ENCODE data around the gene TEX22.

Gene TEX22

DNA sequence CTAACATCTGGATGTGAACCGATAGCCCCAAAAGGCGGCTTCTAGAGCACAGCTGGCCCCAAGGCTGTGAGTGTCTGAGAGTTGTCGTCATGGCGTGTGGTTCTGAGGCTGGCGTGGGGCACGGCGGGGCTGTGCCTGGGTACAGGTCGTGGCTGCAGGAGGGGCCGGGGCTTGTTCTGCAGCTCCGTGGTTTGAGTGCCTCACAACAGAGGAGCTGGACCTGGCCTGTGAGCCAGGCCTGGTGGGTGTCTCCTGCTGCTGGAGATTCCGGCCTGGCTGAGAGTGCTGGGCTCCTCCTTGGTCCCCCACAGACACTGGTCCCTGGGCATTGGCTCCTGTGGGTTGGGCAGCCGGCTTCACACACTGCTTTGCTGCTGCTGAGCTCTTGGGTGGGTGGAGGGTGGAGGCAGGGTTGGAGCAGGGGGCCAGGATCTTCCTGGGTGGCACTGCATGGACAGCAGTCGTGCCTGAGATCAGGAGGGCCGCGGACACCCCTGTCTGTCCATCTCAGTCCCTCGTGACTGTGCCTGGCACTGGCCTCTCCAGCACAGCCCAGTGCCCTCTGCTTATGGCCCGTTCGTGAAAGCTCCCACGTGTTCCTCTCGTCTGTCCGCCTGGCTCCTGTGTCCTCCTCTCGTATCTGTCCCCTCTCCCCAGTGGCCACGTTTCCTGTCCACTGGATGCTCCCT lies 31.8 kb upstream of the TEX22 start:
- no peak for FAIRE-seq
- DNase-seq (ENCODE audit: low spot score) = no peak

GRCh38 chr14:105367116-105368031 lies 31.0 kb upstream of the TEX22 start:
- no peak for DNase-seq (ENCODE audit: low spot score)
- no peak for FAIRE-seq

- DNase-seq (ENCODE audit: low spot score) (no peak), FAIRE-seq (no peak)
Measured at GRCh38 chr14:105368032-105368417, 30.3 kb upstream of the TEX22 start.

DNA sequence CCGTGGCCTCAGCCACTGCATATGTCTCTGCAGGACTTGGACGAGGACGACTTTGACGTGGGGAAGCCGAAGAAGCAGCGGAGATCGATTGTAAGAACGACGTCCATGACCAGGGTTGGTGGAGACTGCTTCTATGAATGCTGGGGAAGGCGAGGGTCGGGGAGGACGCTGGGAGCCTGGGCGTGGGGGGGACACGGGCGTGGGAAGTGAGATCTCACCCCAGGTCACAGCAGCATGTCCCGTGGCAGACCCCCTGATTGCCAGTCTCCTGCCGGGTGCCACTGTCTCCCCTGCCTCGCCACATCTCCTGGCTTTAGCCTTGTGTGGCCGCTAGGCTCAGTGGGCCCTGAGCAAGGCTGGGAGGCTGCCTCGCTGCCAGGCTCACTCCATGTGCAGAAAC lies 29.9 kb upstream of the TEX22 start:
- DNase-seq (ENCODE audit: low spot score) (no peak), FAIRE-seq (no peak)

GRCh38 chr14:105368910-105369652 lies 29.3 kb upstream of the TEX22 start:
- no peak for FAIRE-seq
- no peak for DNase-seq (ENCODE audit: low spot score)

GRCh38 chr14:105369653-105370040 lies 28.7 kb upstream of the TEX22 start:
- DNase-seq (ENCODE audit: low spot score) (no peak), FAIRE-seq (no peak)

DNA sequence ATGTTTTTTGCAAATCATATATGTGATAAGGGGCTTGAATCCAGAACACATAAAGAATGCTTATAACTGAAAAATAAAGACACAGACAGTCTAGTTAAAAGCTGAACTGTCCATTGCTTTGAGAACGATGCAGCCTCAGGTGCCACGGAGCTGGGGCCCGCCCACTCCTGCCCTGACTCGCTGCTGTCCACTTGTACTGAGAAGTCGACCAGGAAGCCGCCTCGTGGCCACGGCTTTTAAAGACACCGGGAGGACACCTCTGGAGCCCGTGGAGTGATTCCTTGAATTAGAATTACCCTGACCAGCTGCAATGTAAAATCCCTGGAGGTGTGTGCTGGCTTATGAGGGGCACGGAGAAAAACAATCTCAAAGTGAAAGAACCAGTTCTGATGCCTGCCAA lies 23.9 kb upstream of the TEX22 start:
- DNase-seq (ENCODE audit: low spot score) (no peak), FAIRE-seq (no peak)

GRCh38 chr14:105375635-105376057 lies 22.7 kb upstream of the TEX22 start:
- no peak for FAIRE-seq
- no peak for DNase-seq (ENCODE audit: low spot score)

GRCh38 chr14:105376521-105377440 lies 21.6 kb upstream of the TEX22 start:
- FAIRE-seq (no peak), DNase-seq (ENCODE audit: low spot score) (no peak)

GRCh38 chr14:105377555-105378182 lies 20.7 kb upstream of the TEX22 start:
- DNase-seq (ENCODE audit: low spot score) = no peak
- FAIRE-seq = no peak

DNA sequence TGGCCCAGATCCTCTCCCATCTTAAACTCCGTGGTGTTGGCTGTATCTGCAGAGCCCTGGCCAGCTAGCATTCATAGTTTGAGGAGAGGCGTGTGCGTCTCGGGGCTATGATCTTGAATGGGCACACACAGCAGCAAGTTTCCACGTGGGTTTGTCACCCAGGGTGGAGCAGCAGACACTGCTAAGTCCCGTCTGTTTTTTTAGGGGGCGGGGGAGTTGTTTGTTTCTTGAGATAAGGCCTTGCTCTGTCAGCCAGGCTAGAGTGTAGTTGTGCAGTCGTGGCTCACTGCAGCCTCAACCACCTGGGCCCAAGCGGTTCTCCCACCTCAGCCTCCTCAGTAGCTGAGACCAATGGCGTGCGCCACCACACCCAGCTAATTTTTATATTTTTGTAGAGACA lies 20.1 kb upstream of the TEX22 start:
- no peak for FAIRE-seq
- no peak for DNase-seq (ENCODE audit: low spot score)

DNA sequence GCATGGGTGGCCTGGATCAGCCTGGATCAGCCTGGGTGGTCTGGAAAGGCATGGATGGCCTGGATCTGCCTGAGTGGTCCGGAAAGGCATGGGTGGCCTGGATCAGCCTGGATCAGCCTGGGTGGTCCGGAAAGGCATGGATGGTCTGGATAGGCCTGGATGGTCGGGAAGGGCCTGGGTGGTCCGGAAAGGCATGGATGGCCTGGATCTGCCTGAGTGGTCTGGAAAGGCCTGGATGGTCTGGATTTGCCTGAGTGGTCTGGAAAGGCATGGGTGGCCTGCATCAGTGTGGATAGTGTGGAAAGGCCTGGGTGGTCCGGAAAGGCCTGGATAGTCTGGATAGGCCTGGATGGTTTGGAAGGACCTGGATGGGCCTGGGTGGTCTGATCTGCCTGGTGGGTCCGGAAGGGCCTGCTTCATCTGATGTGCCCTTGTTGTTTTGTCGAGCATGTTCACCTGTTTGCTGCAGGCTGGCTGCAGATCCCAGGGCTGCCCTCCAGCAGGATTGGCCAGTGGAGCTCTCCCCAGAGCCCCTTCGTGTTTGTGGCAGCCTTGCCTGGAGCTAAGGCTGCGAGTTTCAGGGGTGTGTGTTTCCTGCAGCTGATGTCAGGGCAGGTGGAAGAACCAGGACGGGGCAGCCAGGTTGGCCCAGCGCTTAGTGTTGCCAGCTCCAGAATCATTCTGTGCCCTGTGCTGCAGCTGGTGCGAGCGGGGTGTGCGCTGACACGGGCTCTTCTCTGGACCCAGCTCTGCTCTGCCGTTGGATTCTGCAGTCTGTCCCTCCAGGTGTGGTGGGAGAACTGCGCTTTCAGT lies 19.3 kb upstream of the TEX22 start:
- FAIRE-seq = no peak
- no peak for DNase-seq (ENCODE audit: low spot score)

GRCh38 chr14:105379946-105380345 lies 18.4 kb upstream of the TEX22 start:
- DNase-seq (ENCODE audit: low spot score) = no peak
- no peak for FAIRE-seq

GRCh38 chr14:105380756-105381155 lies 17.6 kb upstream of the TEX22 start:
- DNase-seq (ENCODE audit: low spot score) = no peak
- FAIRE-seq = no peak

- FAIRE-seq (no peak), DNase-seq (ENCODE audit: low spot score) (no peak)
Measured at GRCh38 chr14:105381446-105382342, 16.6 kb upstream of the TEX22 start.

- no peak for DNase-seq (ENCODE audit: low spot score)
Measured at GRCh38 chr14:105382343-105383082, 15.8 kb upstream of the TEX22 start.

DNA sequence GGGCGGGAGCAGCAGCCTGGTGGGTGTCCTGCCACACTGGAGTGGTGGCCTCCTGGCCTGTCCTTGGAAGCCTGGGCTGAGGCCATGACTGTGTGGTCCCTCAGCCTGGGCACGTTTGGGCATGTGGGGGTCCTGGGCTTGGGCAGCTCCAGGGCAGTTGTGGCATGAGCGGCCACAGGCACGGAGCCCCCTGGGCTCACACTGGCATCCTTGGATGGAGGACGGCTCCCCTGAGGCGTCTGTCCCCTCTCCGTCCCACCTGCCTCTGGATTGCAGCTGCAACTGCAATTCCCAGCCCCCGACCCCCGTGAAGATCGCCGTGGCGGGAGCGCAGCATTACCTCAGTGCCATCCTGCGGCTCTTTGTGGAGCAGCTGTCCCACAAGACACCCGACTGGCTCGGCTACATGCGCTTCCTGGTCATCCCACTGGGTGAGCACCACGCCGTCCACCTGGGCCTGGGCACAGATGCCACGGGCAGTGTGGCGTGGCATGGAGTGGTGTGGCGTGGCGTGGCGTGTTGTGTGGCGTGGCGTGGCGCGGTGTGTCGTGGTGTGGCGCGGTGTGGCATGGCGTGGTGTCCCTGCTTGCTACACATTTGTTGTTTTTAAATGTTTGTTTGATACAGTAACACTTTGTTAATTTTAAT lies 15.1 kb upstream of the TEX22 start:
- no peak for DNase-seq (ENCODE audit: low spot score)
- no peak for FAIRE-seq

More at GRCh38 chr14:105382343-105383082, 15.8 kb upstream of the TEX22 start:
- no peak for FAIRE-seq

Data from RCC 7860 (cell line).